K562 (cell line): Measurements from ENCODE around the gene PRKACA. TPM values are rescaled to one million over a fixed set of nuclear protein-coding genes. Genes with fewer than 3 reads are reported as not detected.

ENCODE experiments used
- BRF1 ChIP-seq: IDR thresholded peaks from 3 replicates; pipeline ENCODE4 v1.6.1; 2011; ENCODE audit warnings: borderline replicate concordance, mild to moderate bottlenecking; ENCODE audit not compliant: insufficient read length; ENCODE audit errors: extremely low read depth
- CBX1 ChIP-seq: sonication (generic); IDR thresholded peaks from 2 replicates; pipeline ENCODE4 v1.6.1; 2016; ENCODE audit warnings: antibody characterized with exemption, low read depth, mild to moderate bottlenecking
- FOXA1 ChIP-seq: fragments of 450-650 bp; IDR thresholded peaks from 2 replicates; pipeline ENCODE4 v1.6.1; 2016; ENCODE audit warnings: mild to moderate bottlenecking, borderline replicate concordance
- GATAD2A ChIP-seq: fragments of 450-650 bp; IDR thresholded peaks from 2 replicates; pipeline ENCODE4 v1.6.1; 2017
- JUNB ChIP-seq: fragments of 450-650 bp; formaldehyde crosslinking; conservative IDR thresholded peaks from 2 replicates; pipeline ENCODE4 v1.4.0; 2020; ENCODE audit warnings: mild to moderate bottlenecking
- NCOA6 ChIP-seq: fragments of 450-650 bp; IDR thresholded peaks from 2 replicates; pipeline ENCODE4 v1.6.1; 2017; ENCODE audit warnings: mild to moderate bottlenecking
- PHB ChIP-seq: fragments of 250-450 bp; sonication (Bioruptor Pico); IDR thresholded peaks from 2 replicates; pipeline ENCODE4 v1.5.0; 2021
- PURB ChIP-seq: sonication (generic); formaldehyde crosslinking; IDR thresholded peaks from 2 replicates; pipeline ENCODE4 v1.9.0; 2021; ENCODE audit warnings: low read depth, mild to moderate bottlenecking, missing genetic modification reagents
- RHOXF2B ChIP-seq: fragments of 250-450 bp; sonication (Bioruptor Pico); conservative IDR thresholded peaks from 2 replicates; pipeline ENCODE4 v1.5.1; 2021
- USF1 ChIP-seq: sonication (generic); formaldehyde crosslinking; IDR thresholded peaks from 2 replicates; pipeline ENCODE4 v1.9.0; 2022; ENCODE audit warnings: mild to moderate bottlenecking, missing genetic modification reagents
- ZBTB5 ChIP-seq: fragments of 450-650 bp; IDR thresholded peaks from 2 replicates; pipeline ENCODE4 v1.6.1; 2017; ENCODE audit warnings: antibody characterized with exemption
- ZNF197 ChIP-seq: fragments of 200-800 bp; sonication (Bioruptor generic); IDR thresholded peaks from 2 replicates; pipeline ENCODE4 v1.6.1; 2016; ENCODE audit warnings: low read depth, missing genetic modification characterization, missing compliant biosample characterization
- ZNF280A ChIP-seq: fragments of 450-650 bp; IDR thresholded peaks from 2 replicates; pipeline ENCODE4 v1.6.1; 2018; ENCODE audit warnings: mild to moderate bottlenecking, low read depth; ENCODE audit not compliant: partially characterized antibody
- ZZZ3 ChIP-seq: fragments of 450-650 bp; IDR thresholded peaks from 2 replicates; pipeline ENCODE4 v1.6.1; 2016; ENCODE audit warnings: antibody characterized with exemption, mild to moderate bottlenecking, moderate library complexity
- polyA plus RNA-seq, 8 experiments: library from polyadenylated mRNA; depleted of rRNA in 4 of 8; stranded (reverse) in 5 of 8; unstranded in 3 of 8; fragments of >200 nt; fragmentation: Nextera tagmentation in 2 of 8; fragmentation: Illumina TruSeq in 1 of 8; extraction: Ambion mirVana in 2 of 8; extraction: Trizol in 1 of 8; gene quantifications; 2 replicates each; pipeline versions ENCODE4 v1.2.1 to v1.2.3, GENCODE V29; 2011 to 2014; ENCODE audit warnings: inconsistent platforms in 1 of 8, missing spikeins in 1 of 8
- total RNA-seq, 7 experiments: library from RNA; depleted of rRNA in 6 of 7; stranded (reverse); fragments of >200 nt in 6 of 7; fragmentation: Illumina TruSeq in 2 of 7; extraction: Trizol in 2 of 7; gene quantifications; 2 replicates each; pipeline versions ENCODE4 v1.2.1 to v1.2.3, GENCODE V29; 2011 to 2021; ENCODE audit warnings: low replicate concordance in 1 of 7
- TF ChIP-seq, protein P1 (sequence below): sonication (generic); formaldehyde crosslinking; IDR thresholded peaks from 2 replicates; pipeline ENCODE4 v1.8.0; 2022; ENCODE audit warnings: mild to moderate bottlenecking, low read depth, missing genetic modification reagents
- TF ChIP-seq, protein P2 (sequence below): sonication (generic); formaldehyde crosslinking; IDR thresholded peaks from 2 replicates; pipeline ENCODE4 v1.8.1; 2023; ENCODE audit warnings: mild to moderate bottlenecking, missing genetic modification reagents
- TF ChIP-seq, protein P3 (sequence below): fragments of 250-450 bp; sonication (Bioruptor Pico); IDR thresholded peaks from 2 replicates; pipeline ENCODE4 v1.8.0; 2022; ENCODE audit warnings: moderate library complexity, mild to moderate bottlenecking, inconsistent platforms

PRKACA gene
- total and polyA plus RNA-seq, 9 of the 15 experiments (the other 6 are each of a cell fraction or from before 2014, with no cell fraction given): 1.2 to 63.1 (median 13.0) TPM

GRCh38 chr19:14080887-14081796, 36.4 kb downstream of the PRKACA start (continued):
- no peak for TF ChIP-seq ZNF280A
- TF ChIP-seq RHOXF2B: no peak
- no peak for TF ChIP-seq ZBTB5
- TF ChIP-seq, protein P1, sequence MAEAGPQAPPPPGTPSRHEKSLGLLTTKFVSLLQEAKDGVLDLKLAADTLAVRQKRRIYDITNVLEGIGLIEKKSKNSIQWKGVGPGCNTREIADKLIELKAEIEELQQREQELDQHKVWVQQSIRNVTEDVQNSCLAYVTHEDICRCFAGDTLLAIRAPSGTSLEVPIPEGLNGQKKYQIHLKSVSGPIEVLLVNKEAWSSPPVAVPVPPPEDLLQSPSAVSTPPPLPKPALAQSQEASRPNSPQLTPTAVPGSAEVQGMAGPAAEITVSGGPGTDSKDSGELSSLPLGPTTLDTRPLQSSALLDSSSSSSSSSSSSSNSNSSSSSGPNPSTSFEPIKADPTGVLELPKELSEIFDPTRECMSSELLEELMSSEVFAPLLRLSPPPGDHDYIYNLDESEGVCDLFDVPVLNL (CRISPR knock-in tag): no peak
- TF ChIP-seq, protein P2, sequence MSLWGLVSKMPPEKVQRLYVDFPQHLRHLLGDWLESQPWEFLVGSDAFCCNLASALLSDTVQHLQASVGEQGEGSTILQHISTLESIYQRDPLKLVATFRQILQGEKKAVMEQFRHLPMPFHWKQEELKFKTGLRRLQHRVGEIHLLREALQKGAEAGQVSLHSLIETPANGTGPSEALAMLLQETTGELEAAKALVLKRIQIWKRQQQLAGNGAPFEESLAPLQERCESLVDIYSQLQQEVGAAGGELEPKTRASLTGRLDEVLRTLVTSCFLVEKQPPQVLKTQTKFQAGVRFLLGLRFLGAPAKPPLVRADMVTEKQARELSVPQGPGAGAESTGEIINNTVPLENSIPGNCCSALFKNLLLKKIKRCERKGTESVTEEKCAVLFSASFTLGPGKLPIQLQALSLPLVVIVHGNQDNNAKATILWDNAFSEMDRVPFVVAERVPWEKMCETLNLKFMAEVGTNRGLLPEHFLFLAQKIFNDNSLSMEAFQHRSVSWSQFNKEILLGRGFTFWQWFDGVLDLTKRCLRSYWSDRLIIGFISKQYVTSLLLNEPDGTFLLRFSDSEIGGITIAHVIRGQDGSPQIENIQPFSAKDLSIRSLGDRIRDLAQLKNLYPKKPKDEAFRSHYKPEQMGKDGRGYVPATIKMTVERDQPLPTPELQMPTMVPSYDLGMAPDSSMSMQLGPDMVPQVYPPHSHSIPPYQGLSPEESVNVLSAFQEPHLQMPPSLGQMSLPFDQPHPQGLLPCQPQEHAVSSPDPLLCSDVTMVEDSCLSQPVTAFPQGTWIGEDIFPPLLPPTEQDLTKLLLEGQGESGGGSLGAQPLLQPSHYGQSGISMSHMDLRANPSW: no peak
- TF ChIP-seq FOXA1: no peak
- TF ChIP-seq PHB (CRISPR knock-in tag): no peak
- no peak for TF ChIP-seq PURB
- TF ChIP-seq, protein P3, sequence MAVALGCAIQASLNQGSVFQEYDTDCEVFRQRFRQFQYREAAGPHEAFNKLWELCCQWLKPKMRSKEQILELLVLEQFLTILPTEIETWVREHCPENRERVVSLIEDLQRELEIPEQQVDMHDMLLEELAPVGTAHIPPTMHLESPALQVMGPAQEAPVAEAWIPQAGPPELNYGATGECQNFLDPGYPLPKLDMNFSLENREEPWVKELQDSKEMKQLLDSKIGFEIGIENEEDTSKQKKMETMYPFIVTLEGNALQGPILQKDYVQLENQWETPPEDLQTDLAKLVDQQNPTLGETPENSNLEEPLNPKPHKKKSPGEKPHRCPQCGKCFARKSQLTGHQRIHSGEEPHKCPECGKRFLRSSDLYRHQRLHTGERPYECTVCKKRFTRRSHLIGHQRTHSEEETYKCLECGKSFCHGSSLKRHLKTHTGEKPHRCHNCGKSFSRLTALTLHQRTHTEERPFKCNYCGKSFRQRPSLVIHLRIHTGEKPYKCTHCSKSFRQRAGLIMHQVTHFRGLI (CRISPR knock-in tag): no peak
- TF ChIP-seq JUNB (CRISPR knock-in tag): no peak
- TF ChIP-seq GATAD2A: no peak
- 0 out of 2 replicates have a peak, but pooled peaks have one; percentile 13 for TF ChIP-seq ZNF197
- TF ChIP-seq BRF1: no peak
- TF ChIP-seq ZZZ3: no peak
- TF ChIP-seq CBX1: no peak
- no peak for TF ChIP-seq USF1 (CRISPR knock-in tag)
- no peak for TF ChIP-seq NCOA6
